Uterus (tissue), 2 donors: ENCODE measurements around the gene FAXC.

ENCODE experiments used
- POLR2A ChIP-seq, 2 donors: fragments of 450-650 bp; IDR thresholded peaks; one replicate each; pipeline ENCODE4 v1.6.1; 2016; ENCODE audit warnings: antibody characterized with exemption in 2 of 2, mild to moderate bottlenecking in 1 of 2, moderate library complexity in 1 of 2
- TF ChIP-seq, protein P1 (sequence below), 4 experiments: fragments of 200-600 bp in 2 of 4; fragments of 450-650 bp in 2 of 4; sonication (generic) in 2 of 4; IDR thresholded peaks; one replicate each; pipeline ENCODE4 v1.5.1; 2016 to 2019; ENCODE audit warnings: antibody characterized with exemption in 4 of 4, mild to moderate bottlenecking in 2 of 4, moderate library complexity in 1 of 4

DNA sequence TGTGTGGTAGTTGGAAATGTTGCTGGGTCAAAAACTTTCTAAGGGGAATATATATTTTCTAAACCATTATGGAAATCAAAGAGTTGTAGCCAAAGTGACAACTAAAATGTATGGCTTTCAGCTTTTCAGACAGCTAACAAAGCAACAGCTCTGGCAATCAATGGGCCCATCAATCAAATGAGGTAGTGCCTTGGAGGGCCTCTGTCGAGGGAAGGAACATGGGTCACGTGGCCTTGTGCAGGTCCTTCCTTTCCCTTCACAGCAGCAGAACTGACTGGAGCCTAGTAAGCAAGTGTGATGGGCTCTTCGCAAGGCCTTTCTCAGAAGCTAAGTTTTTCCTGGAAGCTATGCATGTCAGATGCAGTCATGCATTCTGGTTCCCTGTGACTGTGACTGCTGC lies 17.9 kb downstream of the FAXC start:
- TF ChIP-seq, protein P1, sequence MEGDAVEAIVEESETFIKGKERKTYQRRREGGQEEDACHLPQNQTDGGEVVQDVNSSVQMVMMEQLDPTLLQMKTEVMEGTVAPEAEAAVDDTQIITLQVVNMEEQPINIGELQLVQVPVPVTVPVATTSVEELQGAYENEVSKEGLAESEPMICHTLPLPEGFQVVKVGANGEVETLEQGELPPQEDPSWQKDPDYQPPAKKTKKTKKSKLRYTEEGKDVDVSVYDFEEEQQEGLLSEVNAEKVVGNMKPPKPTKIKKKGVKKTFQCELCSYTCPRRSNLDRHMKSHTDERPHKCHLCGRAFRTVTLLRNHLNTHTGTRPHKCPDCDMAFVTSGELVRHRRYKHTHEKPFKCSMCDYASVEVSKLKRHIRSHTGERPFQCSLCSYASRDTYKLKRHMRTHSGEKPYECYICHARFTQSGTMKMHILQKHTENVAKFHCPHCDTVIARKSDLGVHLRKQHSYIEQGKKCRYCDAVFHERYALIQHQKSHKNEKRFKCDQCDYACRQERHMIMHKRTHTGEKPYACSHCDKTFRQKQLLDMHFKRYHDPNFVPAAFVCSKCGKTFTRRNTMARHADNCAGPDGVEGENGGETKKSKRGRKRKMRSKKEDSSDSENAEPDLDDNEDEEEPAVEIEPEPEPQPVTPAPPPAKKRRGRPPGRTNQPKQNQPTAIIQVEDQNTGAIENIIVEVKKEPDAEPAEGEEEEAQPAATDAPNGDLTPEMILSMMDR (IDR thresholded peaks at IDR 0.05), result no peak
- no peak for TF ChIP-seq POLR2A (IDR thresholded peaks at IDR 0.05)
